Ishikawa (cell line): Measurements from ENCODE around the gene GDF9.

Source experiments
- EGR1 ChIP-seq: IDR thresholded peaks from 2 replicates; pipeline ENCODE4 v1.6.1; 2012
- EP300 ChIP-seq: IDR thresholded peaks from 2 replicates; pipeline ENCODE4 v1.6.1; 2012; ENCODE audit warnings: borderline replicate concordance
- FOXM1 ChIP-seq: IDR thresholded peaks from 2 replicates; pipeline ENCODE4 v1.6.1; 2012; ENCODE audit warnings: low read depth, borderline replicate concordance

GRCh38 chr5:132817011-132817410 lies 49.3 kb downstream of the GDF9 start:
- TF ChIP-seq FOXM1 (no peak), EP300 (no peak), EGR1 (no peak)
